Right lobe of liver (tissue), 6 donors: ENCODE measurements around the gene F10. TPM values are rescaled to one million over a fixed set of nuclear protein-coding genes. Genes with fewer than 3 reads are reported as not detected.
"Not testable (repeated sequence)": the region's sequence is repeated elsewhere in the genome, so short reads cannot be mapped to it uniquely, and the experiment has no call there.

Experiments
- ATAC-seq, 4 donors: fragments of 200-7000 bp; cut with Tn5 transposase; one replicate each; pipeline ENCODE4 v1.9.1; 2020; ENCODE audit warnings: mild to moderate bottlenecking in 4 of 4, moderate library complexity in 4 of 4
- DNase-seq, 3 donors: peaks; one replicate each; pipeline ENCODE4 v3.0.0-alpha.2; 2020
- H3K27ac ChIP-seq, 3 donors: fragments of 200-600 bp; one replicate each; pipeline ENCODE4 v1.8.0; 2022
- H3K27me3 ChIP-seq, 2 donors: fragments of 200-600 bp; one replicate each; pipeline ENCODE4 v1.8.0; 2022
- H3K36me3 ChIP-seq, 4 donors: fragments of 200-600 bp; sonication (generic) in 1 of 4; one replicate each; pipeline versions ENCODE4 v1.5.1 to v1.8.0; 2017 to 2022; ENCODE audit warnings: control low read depth in 1 of 4
- H3K4me1 ChIP-seq, 4 donors: fragments of 200-600 bp; sonication (generic) in 1 of 4; one replicate each; pipeline versions ENCODE4 v1.5.1 to v1.8.0; 2017 to 2022; ENCODE audit warnings: control low read depth in 1 of 4
- H3K4me3 ChIP-seq, 3 donors: fragments of 200-600 bp; one replicate each; pipeline ENCODE4 v1.8.0; 2022
- H3K9me3 ChIP-seq, 4 donors: fragments of 200-600 bp; sonication (generic) in 1 of 4; one replicate each; pipeline versions ENCODE4 v1.5.1 to v1.8.0; 2017 to 2022; ENCODE audit warnings: control low read depth in 1 of 4
- CTCF ChIP-seq, 4 donors: fragments of 200-600 bp in 3 of 4; fragments of 450-650 bp in 1 of 4; IDR thresholded peaks; one replicate each; pipeline versions ENCODE4 v1.5.1 to v1.8.0; 2016 to 2022; ENCODE audit warnings: antibody characterized with exemption in 4 of 4, mild to moderate bottlenecking in 2 of 4
- POLR2A ChIP-seq: fragments of 450-650 bp; IDR thresholded peaks from one replicate; pipeline ENCODE4 v1.6.1; 2017; ENCODE audit warnings: antibody characterized with exemption, mild to moderate bottlenecking
- WGBS: methylation state at CpG from one replicate; pipeline ENCODE4 v1.1.6; 2018; ENCODE audit warnings: low coverage, low lambda C conversion rate; ENCODE audit not compliant: insufficient coverage; ENCODE audit errors: missing lambda C conversion rate; 5-methylcytosine and 5-hydroxymethylcytosine counted together
- intact Hi-C, 2 donors: fragments of 100-400 bp; cut with DNase I; formaldehyde crosslinking; loops; one replicate each; pipeline versions ENCODE4 v1.11.2 to v1.14.1; 2022
- total RNA-seq, 6 experiments: library from RNA; depleted of rRNA in 2 of 6; stranded (reverse); fragments of >200 nt in 2 of 6; fragmentation: NEBNext Ultra II Directional in 3 of 6; extraction: Animal tissue kit (Norgen Biotek cat#: 25700) in 3 of 6; gene quantifications; one replicate each; pipeline versions ENCODE4 v1.1.0 to v1.2.4, GENCODE V29; 2016 to 2023
- donor health status: DM: no; HTN: yes; CAD: no.
- donor health status: DM: no; HTN: no; CAD: no.
- donor health status: DM: no; HTN: no; CAD: no.
- donor health status: DM: no; HTN: yes; CAD: no.
- donor health status: DM: no; HTN: yes; CAD: no.

The F10 gene
- total RNA-seq, 6 experiments from 2014 or later, result 108 to 157 (median 132) TPM

GRCh38 chr13:113097651-113098050, 24.9 kb upstream of the F10 start:
- ATAC-seq, result no peak
- 98% methylated on average over 6 of the region's 7 CpGs for WGBS
- no peaks in the 10 kb centered on the region for H3K4me1 ChIP-seq
- TF ChIP-seq POLR2A (no peak), CTCF (IDR thresholded peaks at IDR 0.05) (no peak)
- H3K36me3 ChIP-seq, result no peaks in the 10 kb centered on the region
- intact Hi-C loops, result loop anchor here in 1 of 2 donors (10.0 kb wide), 1 partner anchor 53 kb away; no protein-coding TSS in a partner anchor
- no peaks in the 10 kb centered on the region for H3K27me3 ChIP-seq
- H3K4me3 ChIP-seq, result no peak overlapping the region
- H3K9me3 ChIP-seq, result no peaks in the 10 kb centered on the region
- DNase-seq, result no peak
- H3K27ac ChIP-seq, result no peak overlapping the region

- ATAC-seq, result no peak
- no peaks in the 10 kb centered on the region for H3K9me3 ChIP-seq
These were observed 24.4 kb upstream of the F10 start for GRCh38 chr13:113098162-113098732.

GRCh38 chr13:113099142-113099541, 23.5 kb upstream of the F10 start:
- no peaks in the 10 kb centered on the region for H3K27me3 ChIP-seq
- H3K36me3 ChIP-seq, result no peaks in the 10 kb centered on the region
- H3K4me3 ChIP-seq, result no peak overlapping the region
- intact Hi-C loops, result loop anchor here in 1 of 2 donors (10.0 kb wide), 1 partner anchor 54 kb away; no protein-coding TSS in a partner anchor
- ATAC-seq (no peak), DNase-seq (no peak)
- WGBS, result 87% methylated on average over 11 of the region's 11 CpGs
- H3K9me3 ChIP-seq, result no peaks in the 10 kb centered on the region
- TF ChIP-seq POLR2A, result no peak
- no peak for TF ChIP-seq CTCF (IDR thresholded peaks at IDR 0.05)
- H3K4me1 ChIP-seq, result no peaks in the 10 kb centered on the region
- no peak overlapping the region for H3K27ac ChIP-seq

More at GRCh38 chr13:113098162-113098732, 24.4 kb upstream of the F10 start:
- H3K27me3 ChIP-seq, result no peaks in the 10 kb centered on the region
- no peak for DNase-seq
- H3K4me3 ChIP-seq, result no peak overlapping the region
- no peak overlapping the region for H3K27ac ChIP-seq
- no peak for TF ChIP-seq CTCF (IDR thresholded peaks at IDR 0.05)
- no peaks in the 10 kb centered on the region for H3K36me3 ChIP-seq
- intact Hi-C loops, result loop anchor here in 1 of 2 donors (10.0 kb wide), 1 partner anchor 53 kb away; no protein-coding TSS in a partner anchor
- WGBS, result 95% methylated on average over 15 of the region's 30 CpGs
- H3K4me1 ChIP-seq, result no peaks in the 10 kb centered on the region

GRCh38 chr13:113102302-113102701, 20.3 kb upstream of the F10 start:
- H3K36me3 ChIP-seq, H3K27me3 ChIP-seq, H3K27ac ChIP-seq, intact Hi-C loops, H3K4me3 ChIP-seq, DNase-seq, H3K9me3 ChIP-seq, H3K4me1 ChIP-seq, ATAC-seq: not testable (repeated sequence)
- 84% methylated on average over 5 of the region's 10 CpGs for WGBS

GRCh38 chr13:113102727-113103126, 19.9 kb upstream of the F10 start:
- intact Hi-C loops, result no loop called here
- DNase-seq, result no peak
- peaks cover 0 to 6% (median 2%) of the 10 kb centered on the region in 4 donors for H3K4me1 ChIP-seq
- no peaks in the 10 kb centered on the region for H3K9me3 ChIP-seq
- ATAC-seq, result no peak
- H3K4me3 ChIP-seq, result no peak overlapping the region
- H3K36me3 ChIP-seq, result no peaks in the 10 kb centered on the region
- no peaks in the 10 kb centered on the region for H3K27me3 ChIP-seq
- no peak overlapping the region for H3K27ac ChIP-seq
- TF ChIP-seq CTCF (IDR thresholded peaks at IDR 0.05) (no peak), POLR2A (no peak)
- WGBS, result 88% methylated on average over 7 of the region's 12 CpGs
